Pericardium fibroblast (primary cell): Measurements from ENCODE around the gene BLTP2. TPM values are rescaled to one million over a fixed set of nuclear protein-coding genes. Genes with fewer than 3 reads are reported as not detected.

Experiments used
- total RNA-seq: library from RNA; depleted of rRNA; stranded (reverse); fragments of >200 nt; gene quantifications from 2 replicates; pipeline ENCODE4 v1.2.3, GENCODE V29; 2015

BLTP2 gene
- total RNA-seq = 73.8 and 81.3 TPM in 2 replicates

DNA sequence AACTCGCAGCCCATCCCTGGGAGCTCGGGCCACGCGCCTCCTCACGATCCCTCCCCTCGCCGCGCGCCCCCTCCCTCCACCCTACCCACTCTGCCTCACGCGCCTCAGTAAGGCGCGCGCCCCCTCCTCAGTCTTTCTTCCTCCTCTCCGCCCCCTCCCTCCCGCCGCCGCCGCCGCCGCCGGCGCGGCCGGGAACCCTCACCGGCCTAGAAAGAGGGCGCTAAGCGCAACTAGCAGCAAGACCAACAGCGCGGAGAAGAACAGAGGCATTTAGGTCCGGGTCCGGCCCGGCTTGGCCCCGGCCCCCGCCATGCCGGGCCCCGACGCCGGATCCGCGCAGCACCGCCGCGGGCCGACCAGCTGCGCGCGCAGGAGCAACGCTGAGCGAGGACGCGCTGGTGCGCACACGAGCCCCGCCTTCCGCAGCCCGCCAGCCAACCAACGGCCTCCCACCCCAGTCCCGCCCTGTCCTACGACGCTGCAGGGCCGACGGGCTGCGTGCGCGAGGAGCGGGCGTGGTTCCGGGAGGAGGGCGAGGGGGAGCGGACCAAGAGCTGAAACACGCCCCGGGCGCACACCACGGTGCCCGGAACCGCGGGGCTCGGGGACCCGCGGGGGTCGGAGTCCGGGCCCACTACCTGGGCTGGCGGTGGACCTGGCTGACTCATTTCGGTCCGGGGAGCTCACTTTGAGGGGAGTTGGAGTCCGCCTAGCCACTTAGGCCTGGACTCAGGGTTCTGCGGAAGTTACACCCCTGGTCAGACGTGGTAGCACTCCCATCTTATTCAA is at the start of gene BLTP2:
Gene BLTP2 (minus strand): TSS at position 372 of the 789 bp plus-strand sequence. CDS start 102 bp downstream, at position 270.

DNA sequence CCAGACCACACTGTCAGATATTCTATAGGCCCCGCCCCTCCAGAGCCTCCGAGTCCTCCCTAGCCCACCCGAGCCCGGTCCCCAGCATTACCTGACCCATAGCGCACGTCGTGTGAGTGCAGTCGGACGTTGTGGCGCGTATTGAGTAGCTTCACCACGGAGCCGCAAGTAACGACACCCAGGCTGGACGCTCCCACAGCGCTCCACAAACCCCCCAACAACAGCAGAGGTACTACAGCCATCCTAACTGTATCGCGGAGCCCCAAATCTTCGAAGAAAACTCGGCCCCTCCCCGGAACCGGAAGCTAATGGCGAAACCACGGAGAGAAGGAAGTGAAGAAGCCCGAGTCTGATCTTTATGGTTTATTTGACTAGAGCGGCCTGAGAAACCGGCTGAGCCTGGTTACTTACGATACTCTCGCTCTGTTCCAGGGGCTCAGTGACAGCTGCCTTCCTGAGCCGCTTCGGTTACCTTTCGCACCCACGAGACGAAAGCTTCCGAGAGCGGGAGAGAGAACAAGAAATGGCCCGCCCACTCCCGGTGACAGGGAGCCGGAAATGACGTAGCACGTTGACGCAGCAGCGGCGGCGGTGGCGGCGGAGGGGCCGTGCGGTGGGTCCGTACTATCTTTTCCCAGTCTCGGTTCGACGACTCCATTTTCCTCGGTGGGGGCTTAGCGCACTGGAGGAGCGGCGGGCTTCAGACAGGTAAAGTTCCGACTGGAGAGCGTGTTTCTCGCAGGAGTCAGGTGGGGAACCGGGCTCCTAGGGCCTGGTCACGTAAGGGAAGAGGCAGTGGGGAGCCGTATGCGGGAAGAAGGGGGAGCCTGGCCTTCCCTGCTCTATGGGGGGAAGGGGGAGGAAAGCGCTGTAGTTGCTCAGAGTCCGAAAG is 16.9 kb upstream of the BLTP2 start, which contains the start of the genes SDF2 and SUPT6H:
Gene SDF2 (minus strand): TSS at position 272 of the 892 bp plus-strand sequence. CDS start 30 bp downstream, at position 242.
Gene SUPT6H (plus strand): TSS at position 571 of the 892 bp plus-strand sequence. CDS start 11,197 bp downstream, outside the sequence.

DNA sequence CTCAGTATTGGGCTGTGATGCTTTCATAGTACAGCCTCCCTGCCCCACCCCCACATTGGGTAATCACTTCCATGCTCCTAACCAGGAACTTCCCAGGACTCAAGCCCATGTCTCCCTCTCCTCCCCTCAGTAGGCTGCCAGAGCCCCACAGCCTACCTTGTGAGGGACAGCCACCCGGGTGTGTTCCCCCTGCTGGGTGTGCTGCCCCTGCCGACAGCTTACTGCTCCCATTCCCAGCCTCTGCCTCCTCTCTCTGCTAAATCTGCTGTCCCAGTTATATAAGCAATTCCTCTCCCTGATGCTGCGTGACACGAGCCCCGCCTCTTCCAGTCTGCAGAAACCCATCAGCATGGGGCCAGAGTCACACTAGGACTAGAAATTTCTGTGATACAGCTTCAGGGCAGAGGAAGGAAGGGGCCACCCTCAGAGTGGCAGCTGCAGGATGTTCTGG is 31.0 kb downstream of the BLTP2 start, which contains the start of gene RSKR:
Gene RSKR (minus strand): TSS at position 255 of the 451 bp plus-strand sequence. CDS start 24 bp downstream, at position 231.

DNA sequence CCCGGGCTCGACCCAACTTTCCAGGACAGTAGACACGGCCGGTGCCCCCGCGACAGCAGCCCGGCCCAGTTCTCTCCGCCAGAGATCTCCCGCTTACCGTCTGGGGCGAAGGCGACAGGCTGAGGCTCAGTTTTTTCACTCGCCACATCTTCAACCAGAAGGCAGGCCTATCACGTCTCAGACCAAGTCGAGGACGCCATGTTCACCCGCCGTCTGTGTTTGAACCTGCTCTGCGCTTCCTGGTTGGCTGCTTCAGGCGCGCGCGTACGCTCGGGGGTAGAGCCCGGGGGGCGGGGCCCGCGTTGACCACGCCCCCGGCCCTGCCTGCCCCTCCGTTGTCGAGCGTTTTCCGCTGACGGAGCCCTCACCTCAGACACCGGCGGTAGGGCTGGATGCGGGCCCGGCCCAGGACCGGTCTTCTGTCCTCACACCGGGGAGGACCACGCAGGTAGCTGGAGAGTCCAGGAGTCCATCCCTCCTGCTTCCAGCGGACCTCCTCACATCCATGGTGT is 46.1 kb downstream of the BLTP2 start, which contains the start of gene SPAG5:
Gene SPAG5 (minus strand): TSS at position 227 of the 512 bp plus-strand sequence. CDS start 79 bp downstream, at position 148.

Other genes starting within 250 kb of the BLTP2 start
- gene SLC46A1, start 238.9 kb downstream of the BLTP2 start, total RNA-seq = 2.3 and 3.7 TPM in 2 replicates
- gene SLC13A2, start 171.5 kb downstream of the BLTP2 start, total RNA-seq = not detected in 2 replicates
- gene FOXN1, start 138.8 kb downstream of the BLTP2 start, total RNA-seq = 0.12 TPM in 1 of 2 replicates, not detected in the other
- 36.6 and 39.7 TPM in 2 replicates for gene UNC119, start 92.5 kb downstream of the BLTP2 start, total RNA-seq
- gene PIGS, start 73.6 kb downstream of the BLTP2 start, total RNA-seq = 56.1 and 82.5 TPM in 2 replicates
- 69.6 and 136 TPM in 2 replicates for gene ALDOC, start 68.3 kb downstream of the BLTP2 start, total RNA-seq
- gene SPAG5, start 46.1 kb downstream of the BLTP2 start, total RNA-seq = 2.7 and 3.7 TPM in 2 replicates
- gene RSKR, start 31.0 kb downstream of the BLTP2 start, total RNA-seq = 1.3 and 8.6 TPM in 2 replicates
- gene SDF2, start 16.7 kb upstream of the BLTP2 start, total RNA-seq = 41.2 and 63.9 TPM in 2 replicates
- 29.5 and 30.7 TPM in 2 replicates for gene SUPT6H, start 17.0 kb upstream of the BLTP2 start, total RNA-seq
- 2.0 TPM in 1 of 2 replicates, not detected in the other for gene PROCA1, start 66.7 kb upstream of the BLTP2 start, total RNA-seq
- 273 and 356 TPM in 2 replicates for gene RAB34, start 72.7 kb upstream of the BLTP2 start, total RNA-seq
- 831 and 1,309 TPM in 2 replicates for gene RPL23A, start 74.8 kb upstream of the BLTP2 start, total RNA-seq
- 11.8 and 20.7 TPM in 2 replicates for gene TLCD1, start 81.1 kb upstream of the BLTP2 start, total RNA-seq
- gene NEK8, start 83.6 kb upstream of the BLTP2 start, total RNA-seq = 2.3 and 2.8 TPM in 2 replicates
- 17.9 and 27.9 TPM in 2 replicates for gene TRAF4, start 98.9 kb upstream of the BLTP2 start, total RNA-seq
- gene FAM222B, start 197.6 kb upstream of the BLTP2 start, total RNA-seq = 7.3 and 10.5 TPM in 2 replicates
- gene ERAL1, start 209.9 kb upstream of the BLTP2 start, total RNA-seq = 45.0 and 48.6 TPM in 2 replicates